GM21423 (cell line): ENCODE results near the gene GLA.
A peak's percentile ranks its signal among the peaks of the same experiment; 100 is the strongest.

Experiments used
- ATAC-seq: cut with Tn5 transposase; IDR thresholded peaks from one replicate; pipeline ENCODE4 v1.9.1; 2021; ENCODE audit warnings: mild to moderate bottlenecking, moderate library complexity; ENCODE audit not compliant: unreplicated experiment

Gene GLA

GRCh38 chrX:101359966-101360365, 47.8 kb downstream of the GLA start:
- ATAC-seq, result no peak

- no peak for ATAC-seq
Measured at GRCh38 chrX:101357166-101357795, 50.4 kb downstream of the GLA start.

- ATAC-seq, result no peak
Measured at GRCh38 chrX:101349193-101349562, 58.5 kb downstream of the GLA start.

- peak; percentile 98 for ATAC-seq
Measured at GRCh38 chrX:101348452-101349192, 59.1 kb downstream of the GLA start, which contains the start of gene TIMM8A. Gene TIMM8A, minus strand, starts transcription at chrX:101348742. Its CDS starts 78 bp downstream, at chrX:101348664.

- peak; percentile 22 for ATAC-seq
Measured at GRCh38 chrX:101347859-101348451, 59.8 kb downstream of the GLA start.
